HTR-8/SVneo (cell line): ENCODE data around the gene LDLRAD4.

Experiments
- DNase-seq: peaks from one replicate; pipeline ENCODE4 v3.0.0; 2011; ENCODE audit warnings: low spot score, mixed read lengths; ENCODE audit not compliant: insufficient read length
- FAIRE-seq: peaks from 2 replicates; lab custom pipeline; 2011; peaks lifted over from hg19 to GRCh38; lab: Jason Lieb, UNC

Gene LDLRAD4

GRCh38 chr18:13392899-13393298, 174.3 kb downstream of the LDLRAD4 start:
- DNase-seq (no peak), FAIRE-seq (no peak)

GRCh38 chr18:13393338-13393737, 174.8 kb downstream of the LDLRAD4 start:
- FAIRE-seq = no peak
- DNase-seq = no peak

- FAIRE-seq (no peak), DNase-seq (no peak)
These were observed 176.2 kb downstream of the LDLRAD4 start for GRCh38 chr18:13394801-13395200.

GRCh38 chr18:13395577-13395976, 177.0 kb downstream of the LDLRAD4 start:
- FAIRE-seq (no peak), DNase-seq (no peak)

- DNase-seq (no peak), FAIRE-seq (no peak)
These were observed 179.1 kb downstream of the LDLRAD4 start for GRCh38 chr18:13397504-13398163.

- FAIRE-seq (no peak), DNase-seq (no peak)
These were observed 180.1 kb downstream of the LDLRAD4 start for GRCh38 chr18:13398631-13399030.

- FAIRE-seq = no peak
- DNase-seq = no peak
These were observed 181.0 kb downstream of the LDLRAD4 start for GRCh38 chr18:13399511-13399910.

- no peak for DNase-seq
- no peak for FAIRE-seq
These were observed 182.2 kb downstream of the LDLRAD4 start for GRCh38 chr18:13400636-13401315.

GRCh38 chr18:13401404-13401803, 182.8 kb downstream of the LDLRAD4 start:
- FAIRE-seq (no peak), DNase-seq (no peak)

GRCh38 chr18:13401826-13402225, 183.3 kb downstream of the LDLRAD4 start:
- FAIRE-seq = no peak

GRCh38 chr18:13403786-13404549, 185.4 kb downstream of the LDLRAD4 start:
- DNase-seq = no peak
- no peak for FAIRE-seq

More at GRCh38 chr18:13401826-13402225, 183.3 kb downstream of the LDLRAD4 start:
- DNase-seq = no peak

- DNase-seq = no peak
- no peak for FAIRE-seq
These were observed 186.9 kb downstream of the LDLRAD4 start for GRCh38 chr18:13405305-13406038.

- DNase-seq (no peak), FAIRE-seq (no peak)
These were observed 187.6 kb downstream of the LDLRAD4 start for GRCh38 chr18:13406049-13406615.

- no peak for FAIRE-seq
- no peak for DNase-seq
These were observed 188.2 kb downstream of the LDLRAD4 start for GRCh38 chr18:13406736-13407135.

GRCh38 chr18:13407484-13407883, 188.9 kb downstream of the LDLRAD4 start:
- FAIRE-seq (no peak), DNase-seq (no peak)

GRCh38 chr18:13409026-13409425, 190.5 kb downstream of the LDLRAD4 start:
- no peak for FAIRE-seq
- DNase-seq = no peak

GRCh38 chr18:13409997-13410396, 191.4 kb downstream of the LDLRAD4 start:
- no peak for FAIRE-seq
- DNase-seq = no peak

GRCh38 chr18:13410471-13410870, 191.9 kb downstream of the LDLRAD4 start:
- DNase-seq (no peak), FAIRE-seq (no peak)

- FAIRE-seq (no peak), DNase-seq (no peak)
These were observed 193.5 kb downstream of the LDLRAD4 start for GRCh38 chr18:13412017-13412416.

GRCh38 chr18:13412901-13413300, 194.3 kb downstream of the LDLRAD4 start:
- DNase-seq (no peak), FAIRE-seq (no peak)
